Endothelial cell of umbilical vein (primary cell): ENCODE results near the gene RASA4. TPM values are rescaled to one million over a fixed set of nuclear protein-coding genes. Genes with fewer than 3 reads are reported as not detected.
"Not testable (repeated sequence)": the region's sequence is repeated elsewhere in the genome, so short reads cannot be mapped to it uniquely, and the experiment has no call there.

Experiments
- BruUV-seq: library from RNA; stranded (reverse); fragments of 400-500 nt; replicated peaks from 2 replicates; lab custom pipeline; 2021; lab: Mats Ljungman, UMichigan
- CTCF ChIA-PET: fragments of 300-600, 350-600 bp; sonication (Branson Sonifier 250); formaldehyde crosslinking; loops from one replicate; lab custom pipeline; 2021; ENCODE audit warnings: antibody characterized with exemption, inconsistent platforms; lab: Charles Lee
- POLR2A ChIA-PET: fragments of 300-600, 350-600 bp; sonication (Branson Sonifier 250); formaldehyde crosslinking; loops from one replicate; lab custom pipeline; 2021; ENCODE audit warnings: antibody characterized with exemption, inconsistent platforms; lab: Charles Lee
- DNase-seq: peaks from one replicate; pipeline ENCODE4 v3.0.0-alpha.2; 2011; ENCODE audit warnings: low read depth, low spot score
- FAIRE-seq: peaks from 2 replicates; lab custom pipeline; 2011; peaks lifted over from hg19 to GRCh38; lab: Jason Lieb, UNC
- H2AFZ ChIP-seq: 2 replicates; pipeline ENCODE4 v1.6.0; 2012; ENCODE audit warnings: low read depth, low read length, control low read depth, inconsistent platforms
- H3K27ac ChIP-seq: 2 replicates; pipeline ENCODE4 v1.5.1; 2011; ENCODE audit warnings: low read depth, mild to moderate bottlenecking, control low read depth, low read length, moderate library complexity; ENCODE audit not compliant: insufficient read depth
- H3K27me3 ChIP-seq, 2 experiments: 2 replicates each; pipeline versions ENCODE4 v1.6.0 to v1.6.1; 2011; ENCODE audit warnings: low read length in 2 of 2, mixed read lengths in 1 of 2; ENCODE audit not compliant: control insufficient read depth in 2 of 2, insufficient read depth in 2 of 2
- H3K36me3 ChIP-seq, 2 experiments: 2 replicates in 1 of 2; 3 replicates in 1 of 2; pipeline ENCODE4 v1.5.1; 2011; ENCODE audit warnings: low read length in 2 of 2, mild to moderate bottlenecking in 1 of 2, moderate library complexity in 1 of 2; ENCODE audit not compliant: control insufficient read depth in 2 of 2, insufficient read depth in 2 of 2; ENCODE audit errors: extremely low read depth in 1 of 2
- H3K4me1 ChIP-seq: 3 replicates; pipeline ENCODE4 v1.5.1; 2011; ENCODE audit warnings: mild to moderate bottlenecking, low read length; ENCODE audit not compliant: control insufficient read depth, insufficient read depth; ENCODE audit errors: extremely low read depth
- H3K4me2 ChIP-seq: 2 replicates; pipeline ENCODE4 v1.6.1; 2011; ENCODE audit warnings: low read length, control low read depth, mixed read lengths; ENCODE audit not compliant: insufficient read depth
- H3K4me3 ChIP-seq, 3 experiments: fragments of 200-600 bp in 1 of 3; sonication (generic), shearing (Covaris generic) in 1 of 3; replicated peaks in 1 of 3; 2 replicates each; pipeline ENCODE4 v1.5.1; 2011 to 2016; ENCODE audit warnings: control low read depth in 3 of 3, low read length in 3 of 3, mild to moderate bottlenecking in 2 of 3, inconsistent platforms in 1 of 3, low read depth in 1 of 3, moderate library complexity in 1 of 3; ENCODE audit not compliant: insufficient read depth in 1 of 3
- H3K79me2 ChIP-seq: 2 replicates; pipeline ENCODE4 v1.6.0; 2012; ENCODE audit warnings: low read length, inconsistent platforms; ENCODE audit not compliant: control insufficient read depth, insufficient read depth
- H3K9ac ChIP-seq: replicated peaks from 2 replicates; pipeline ENCODE3; 2011; ENCODE audit warnings: low read length, control low read depth; ENCODE audit not compliant: insufficient read depth; ENCODE audit errors: extremely low read depth
- H3K9me1 ChIP-seq: replicated peaks from 3 replicates; pipeline ENCODE4 v1.6.0; 2011; ENCODE audit warnings: mild to moderate bottlenecking, low read length; ENCODE audit not compliant: control insufficient read depth, insufficient read depth; ENCODE audit errors: extremely low read depth
- H3K9me3 ChIP-seq: replicated peaks from 2 replicates; pipeline ENCODE4 v1.5.1; 2012; ENCODE audit warnings: low read length, inconsistent platforms; ENCODE audit not compliant: control insufficient read depth, insufficient read depth
- H4K20me1 ChIP-seq: replicated peaks from 2 replicates; pipeline ENCODE3; 2011; ENCODE audit warnings: mild to moderate bottlenecking, low read length; ENCODE audit not compliant: control insufficient read depth, insufficient read depth; ENCODE audit errors: extremely low read depth
- dilution Hi-C: fragments of 300-500 bp; cut with MboI; formaldehyde crosslinking; loops from one replicate; pipeline ENCODE4 v1.15.0; 2019; ENCODE audit warnings: low sequenced_read_pairs; ENCODE audit not compliant: extremely low pct_ligation_motif_present
- intact Hi-C: fragments of 100-400 bp; cut with micrococcal nuclease; formaldehyde crosslinking; loops from one replicate; pipeline ENCODE4 v1.10.0; 2022
- polyA plus RNA-seq, 4 experiments: library from polyadenylated mRNA; depleted of rRNA in 3 of 4; stranded (reverse) in 3 of 4; unstranded in 1 of 4; fragments of >200 nt; gene quantifications; 2 replicates each; pipeline versions ENCODE4 v1.2.1 to v1.2.3, GENCODE V29; 2011 to 2012; ENCODE audit warnings: missing spikeins in 1 of 4
- total RNA-seq: library from RNA; stranded (reverse); gene quantifications from 2 replicates; pipeline ENCODE4 v1.2.3, GENCODE V29; 2021

RASA4 gene
- total and polyA plus RNA-seq, 2 donors (not counting 3 experiments of a cell fraction or from before 2014, with no cell fraction given) = 11.6 to 20.1 TPM

GRCh38 chr7:102643404-102643803 is 26.8 kb upstream of the RASA4 start:
- CTCF ChIA-PET, H3K9me1 ChIP-seq, H3K36me3 ChIP-seq, FAIRE-seq, POLR2A ChIA-PET, H4K20me1 ChIP-seq, BruUV-seq, intact Hi-C loops, H2AFZ ChIP-seq, H3K27me3 ChIP-seq, H3K4me1 ChIP-seq, H3K4me3 ChIP-seq, H3K27ac ChIP-seq, DNase-seq, dilution Hi-C loops, H3K9me3 ChIP-seq, H3K79me2 ChIP-seq, H3K9ac ChIP-seq, H3K4me2 ChIP-seq: not testable (repeated sequence)

GRCh38 chr7:102642691-102643090 is 26.1 kb upstream of the RASA4 start, which contains the start of gene UPK3BL1:
UPK3BL1 (minus strand) TSS chr7:102642791; CDS start chr7:102642741, 50 bp downstream.
- H4K20me1 ChIP-seq, H3K4me1 ChIP-seq, H3K79me2 ChIP-seq, H3K4me3 ChIP-seq, CTCF ChIA-PET, H3K9me3 ChIP-seq, H3K9ac ChIP-seq, DNase-seq, H3K9me1 ChIP-seq, H3K27me3 ChIP-seq, dilution Hi-C loops, BruUV-seq, H2AFZ ChIP-seq, H3K27ac ChIP-seq, POLR2A ChIA-PET, H3K4me2 ChIP-seq, H3K36me3 ChIP-seq, intact Hi-C loops, FAIRE-seq: not testable (repeated sequence)

- H3K27ac ChIP-seq, H3K4me3 ChIP-seq, H4K20me1 ChIP-seq, H3K36me3 ChIP-seq, H3K9me3 ChIP-seq, DNase-seq, H3K4me2 ChIP-seq, intact Hi-C loops, dilution Hi-C loops, H3K4me1 ChIP-seq, H3K9ac ChIP-seq, H2AFZ ChIP-seq, BruUV-seq, H3K9me1 ChIP-seq, FAIRE-seq, H3K27me3 ChIP-seq, POLR2A ChIA-PET, CTCF ChIA-PET, H3K79me2 ChIP-seq: not testable (repeated sequence)
Measured at GRCh38 chr7:102638848-102639247, 22.3 kb upstream of the RASA4 start.

GRCh38 chr7:102636956-102637355 is 20.4 kb upstream of the RASA4 start:
- CTCF ChIA-PET, BruUV-seq: not testable (repeated sequence)

More at GRCh38 chr7:102636956-102637355, 20.4 kb upstream of the RASA4 start:
- POLR2A ChIA-PET, H3K79me2 ChIP-seq, H3K9ac ChIP-seq, H3K27ac ChIP-seq, dilution Hi-C loops, DNase-seq, H3K9me1 ChIP-seq, H3K36me3 ChIP-seq, H3K4me1 ChIP-seq, H3K27me3 ChIP-seq, H2AFZ ChIP-seq, H3K4me2 ChIP-seq, H3K4me3 ChIP-seq, FAIRE-seq, H4K20me1 ChIP-seq, H3K9me3 ChIP-seq, intact Hi-C loops: not testable (repeated sequence)
